Measurements from ENCODE around the gene TMEM139.

TMEM139 gene

GRCh38 chr7:143325240-143325639, 40.5 kb downstream of the TMEM139 start:
- no peak for DNase-seq (ENCODE audit: low spot score)

- no peak for DNase-seq (ENCODE audit: low spot score)
Measured at GRCh38 chr7:143327903-143328302, 43.1 kb downstream of the TMEM139 start.

GRCh38 chr7:143329471-143330170, 44.9 kb downstream of the TMEM139 start:
- no peak for DNase-seq (ENCODE audit: low spot score)

- DNase-seq (ENCODE audit: low spot score) = no peak
Measured at GRCh38 chr7:143331179-143331801, 46.5 kb downstream of the TMEM139 start.

GRCh38 chr7:143334244-143334643, 49.5 kb downstream of the TMEM139 start:
- no peak for DNase-seq (ENCODE audit: low spot score)

DNA sequence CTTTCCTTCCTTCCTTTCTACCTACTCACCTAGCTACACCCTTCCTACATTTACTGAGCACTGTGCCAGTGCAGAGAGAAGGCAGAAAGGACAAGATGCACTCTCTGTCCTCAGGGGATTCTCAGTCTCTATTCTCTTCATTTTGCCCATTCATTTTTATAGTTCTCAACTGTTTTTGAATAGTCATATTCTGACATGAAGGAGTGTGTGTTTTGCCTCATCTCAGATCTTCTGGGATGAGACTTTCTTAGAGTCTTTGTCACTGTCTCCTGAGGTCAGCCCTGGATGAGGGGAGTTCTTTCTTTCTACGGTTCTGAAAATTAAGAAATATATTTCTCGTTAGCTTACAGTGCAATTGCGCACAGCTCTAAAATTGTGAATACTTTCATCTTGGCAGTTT, 52.5 kb downstream of the TMEM139 start:
- no peak for DNase-seq (ENCODE audit: low spot score)

Measured in D341Med (cell line).